ENCODE measurements around the gene WNT9A.
"Not testable (repeated sequence)": the region's sequence is repeated elsewhere in the genome, so short reads cannot be mapped to it uniquely, and the experiment has no call there.

Gene WNT9A

DNA sequence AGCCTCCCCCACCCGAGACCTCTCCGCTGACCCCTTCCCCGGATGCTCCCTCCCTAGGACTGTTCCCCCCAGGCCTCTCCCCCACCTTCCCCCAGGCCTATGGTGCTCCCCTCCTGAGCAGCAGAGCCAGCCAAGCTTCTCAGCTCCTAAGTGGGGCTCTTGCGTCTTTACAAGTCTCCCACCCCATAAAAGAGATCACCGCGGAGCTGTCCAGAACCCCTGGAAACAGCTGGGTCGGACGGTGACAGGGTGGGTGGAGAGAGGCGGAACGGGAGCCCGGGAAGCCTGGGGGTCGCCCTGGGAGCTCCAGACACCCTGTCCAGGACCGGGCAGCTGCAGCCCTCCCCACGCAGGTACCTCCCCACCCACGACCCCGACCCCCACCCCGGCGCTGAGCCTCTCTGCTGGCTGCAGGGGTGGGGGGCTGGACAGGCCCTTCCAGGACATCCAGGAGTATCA is 61.2 kb downstream of the WNT9A start:
- DNase-seq (ENCODE audit: low spot score) = peak; percentile 10

DNA sequence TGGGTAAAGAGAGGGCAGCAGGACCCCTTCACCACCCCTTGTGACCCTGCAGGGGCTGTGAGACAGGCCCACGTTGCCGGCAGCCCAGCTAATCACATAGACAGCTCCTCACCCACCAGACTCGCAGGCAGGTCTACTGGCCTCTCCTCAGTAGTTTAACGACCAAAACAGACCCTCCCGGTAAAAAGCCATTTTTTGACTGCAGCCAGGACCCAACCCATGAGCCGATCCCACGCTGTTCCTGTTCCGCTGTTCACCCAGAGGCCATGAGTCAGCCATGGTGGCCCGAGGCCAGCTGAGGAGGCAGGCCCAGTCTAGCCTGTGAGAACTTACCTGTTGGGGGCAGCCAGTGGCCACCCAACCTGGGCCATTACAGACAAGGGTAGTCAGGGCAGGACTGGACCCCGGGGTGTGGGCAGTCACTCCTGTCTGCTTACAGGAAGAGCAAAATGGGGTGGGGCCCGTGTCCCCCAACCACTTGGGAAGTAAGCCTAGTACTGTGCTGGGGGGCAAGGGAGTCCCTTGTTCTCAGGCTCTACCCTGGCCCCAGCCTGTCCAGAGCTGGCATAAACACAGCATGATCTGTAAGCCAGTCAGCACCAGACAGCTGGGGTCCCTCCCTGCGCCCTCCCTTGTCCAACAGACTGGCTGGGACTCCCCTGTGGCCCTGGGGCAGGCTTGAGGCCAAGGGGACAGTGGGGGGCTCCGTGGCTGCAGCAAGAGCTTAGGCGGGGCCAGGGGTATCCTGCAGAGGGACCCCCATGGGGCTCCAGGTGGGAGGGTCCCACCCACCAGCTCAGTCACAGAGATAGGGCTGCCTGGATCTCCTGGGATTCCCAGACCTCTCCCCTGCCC is 61.9 kb downstream of the WNT9A start:
- DNase-seq (ENCODE audit: low spot score) = peak; percentile 82

DNA sequence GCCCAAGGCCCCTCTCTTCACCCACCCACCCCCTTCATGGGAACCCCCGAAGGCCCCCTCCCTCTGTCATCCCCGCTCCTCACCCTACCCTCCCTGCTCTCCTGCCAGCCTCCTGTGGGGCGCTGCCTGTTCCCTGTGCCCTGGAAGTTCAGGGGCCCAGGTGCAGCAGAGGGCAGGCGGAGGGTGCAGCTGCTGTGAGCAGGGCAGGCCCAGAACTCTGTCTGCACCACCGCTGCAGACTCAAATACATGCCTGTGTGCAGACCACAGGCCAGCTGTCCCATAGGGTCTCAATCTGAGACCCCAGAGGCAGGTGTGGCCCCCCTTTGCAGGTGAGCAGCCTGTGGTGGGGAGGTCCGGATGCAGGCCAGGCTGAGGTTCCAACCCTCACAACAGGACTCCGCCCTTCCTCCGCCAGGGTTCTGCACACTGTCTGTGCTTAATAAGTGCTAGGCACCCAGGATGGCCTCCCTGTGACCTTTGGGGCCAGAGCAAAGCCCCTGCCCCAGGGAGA is 62.5 kb downstream of the WNT9A start:
- DNase-seq (ENCODE audit: low spot score) = peak; percentile 9

DNA sequence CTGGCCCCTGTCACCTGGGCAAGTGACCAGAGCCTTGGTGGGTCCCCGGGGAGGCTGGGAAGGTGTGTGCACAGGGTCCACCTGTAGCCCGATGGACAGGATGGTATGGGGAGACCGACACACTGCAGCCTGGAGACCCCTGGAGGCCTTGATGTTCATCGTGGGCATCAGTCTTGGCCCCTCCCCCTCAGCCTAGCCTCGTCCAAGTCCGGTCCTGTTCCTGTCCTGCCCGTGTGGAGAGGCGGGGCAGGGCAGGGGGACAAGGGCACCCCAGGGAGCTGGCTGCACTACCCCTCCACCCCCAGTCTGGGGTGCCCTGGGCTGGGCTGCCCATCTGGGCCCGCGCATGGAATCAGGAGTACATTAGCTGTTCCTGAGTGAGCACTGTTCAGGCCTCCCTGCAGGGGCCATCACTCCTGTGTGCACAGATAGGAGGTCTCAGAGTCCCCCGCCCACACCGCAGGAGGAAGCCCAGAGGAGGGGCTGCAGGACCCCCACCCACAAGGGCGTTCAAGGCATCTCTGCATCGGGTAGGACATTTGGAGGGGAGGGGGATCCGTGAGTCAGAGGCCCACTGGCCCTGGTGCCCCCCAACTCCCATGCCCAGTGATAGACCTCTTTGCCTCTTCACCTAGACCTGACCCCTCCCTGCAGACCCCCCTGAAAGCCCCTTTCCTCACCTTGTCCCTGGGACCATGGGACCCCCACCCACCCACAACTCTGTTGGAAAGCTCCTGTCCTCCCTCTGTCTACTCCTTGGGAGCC is 63.2 kb downstream of the WNT9A start:
- peak; percentile 11 for DNase-seq (ENCODE audit: low spot score)

DNA sequence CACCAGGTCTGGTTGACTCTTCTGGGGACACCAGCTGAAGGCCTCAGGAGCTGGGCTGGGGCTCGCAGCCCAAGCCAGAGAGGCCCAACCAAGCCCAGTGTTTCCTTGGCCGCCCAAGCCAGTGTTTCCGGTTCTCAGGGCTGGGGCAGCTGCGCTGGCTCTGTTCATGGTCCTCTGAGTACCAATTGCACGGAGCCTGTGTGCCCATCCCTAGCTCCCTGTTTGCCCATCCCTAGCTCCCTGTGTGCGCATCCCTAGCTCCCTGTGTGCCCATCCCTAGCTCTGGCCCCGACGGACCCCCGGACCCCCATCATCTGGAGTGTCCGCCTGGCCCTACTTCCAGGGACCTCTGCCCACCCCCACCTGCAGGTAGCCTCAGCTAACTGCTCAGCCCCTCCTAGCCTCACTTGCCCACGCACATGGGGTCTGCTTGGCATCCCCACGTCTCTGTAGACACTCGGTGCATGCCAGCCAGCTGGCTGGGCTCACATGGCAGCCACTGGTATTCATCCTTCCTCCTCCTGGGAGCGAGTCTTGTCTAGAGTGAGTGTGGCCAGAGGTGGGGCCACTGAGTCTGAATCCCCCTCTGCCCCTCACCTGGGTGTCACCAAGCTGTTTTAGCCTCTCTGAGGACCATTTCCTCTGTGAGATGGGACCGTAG is 64.0 kb downstream of the WNT9A start:
- no peak for DNase-seq (ENCODE audit: low spot score)

DNA sequence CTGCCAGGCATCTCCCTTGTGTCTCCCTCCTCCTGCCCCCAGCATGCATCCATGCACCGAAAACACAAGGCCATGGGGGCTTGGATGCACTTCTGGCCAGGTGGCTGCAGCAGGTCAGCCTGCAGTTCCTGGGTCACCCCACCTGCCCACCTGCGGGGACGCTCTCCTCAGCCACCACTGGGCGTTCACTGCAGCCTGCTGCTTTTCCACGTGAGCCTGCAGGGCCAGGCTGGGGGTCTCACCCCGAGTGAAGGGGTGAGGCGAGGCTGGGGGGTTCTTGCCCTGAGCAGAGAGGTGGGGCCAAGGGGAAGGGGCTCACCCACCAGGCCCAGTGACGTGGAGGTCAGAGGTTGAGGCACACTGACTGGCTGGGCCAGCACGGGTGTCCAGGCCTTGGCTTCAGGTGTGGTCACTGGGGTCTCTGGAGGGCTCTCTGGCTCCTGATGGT is 64.6 kb downstream of the WNT9A start:
- no peak for DNase-seq (ENCODE audit: low spot score)

DNA sequence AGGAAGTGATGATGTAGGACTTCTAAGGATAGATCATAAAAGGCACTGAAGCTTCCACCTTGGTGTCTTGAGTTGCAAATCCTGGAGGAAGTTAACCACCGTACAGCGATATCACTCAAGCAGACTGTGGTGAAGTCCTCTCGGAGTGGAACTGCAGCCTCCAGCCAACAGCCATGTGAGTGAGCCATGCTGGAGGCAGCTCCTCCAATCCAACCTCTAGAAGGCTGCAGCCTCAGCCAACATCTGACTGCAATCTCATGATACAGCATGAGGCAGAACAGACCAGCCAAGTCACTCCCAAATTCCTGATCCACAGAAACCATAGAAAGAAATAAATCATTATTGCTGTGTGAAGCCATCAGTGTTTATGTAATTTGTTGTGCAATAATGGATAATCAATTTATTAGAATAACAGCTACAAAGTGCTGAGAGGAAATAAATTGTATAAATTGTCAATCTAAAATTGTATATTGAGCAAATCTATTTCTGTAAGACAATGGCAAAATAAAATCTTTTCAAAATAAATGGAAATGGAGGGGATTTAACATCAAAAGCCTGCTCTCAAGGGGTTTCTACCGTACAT is 67.3 kb downstream of the WNT9A start:
- DNase-seq (ENCODE audit: low spot score) = no peak

DNA sequence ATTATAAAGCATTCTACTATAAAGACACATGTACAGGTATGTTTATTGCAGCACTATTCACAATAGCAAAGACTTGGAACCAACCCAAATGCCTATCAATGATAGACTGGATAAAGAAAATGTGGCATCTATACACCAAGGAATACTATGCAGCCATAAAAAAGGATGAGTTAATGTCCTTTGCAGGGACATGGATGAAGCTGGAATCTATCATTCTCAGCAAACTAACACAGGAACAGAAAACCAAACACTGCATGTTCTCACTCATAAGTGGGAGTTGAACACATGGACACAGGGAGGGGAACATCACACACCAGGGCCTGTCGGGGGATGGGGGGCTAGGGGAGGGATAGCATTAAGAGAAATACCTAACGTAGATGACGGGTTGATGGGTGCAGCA is 69.9 kb downstream of the WNT9A start:
- DNase-seq (ENCODE audit: low spot score) = not testable (repeated sequence)

DNA sequence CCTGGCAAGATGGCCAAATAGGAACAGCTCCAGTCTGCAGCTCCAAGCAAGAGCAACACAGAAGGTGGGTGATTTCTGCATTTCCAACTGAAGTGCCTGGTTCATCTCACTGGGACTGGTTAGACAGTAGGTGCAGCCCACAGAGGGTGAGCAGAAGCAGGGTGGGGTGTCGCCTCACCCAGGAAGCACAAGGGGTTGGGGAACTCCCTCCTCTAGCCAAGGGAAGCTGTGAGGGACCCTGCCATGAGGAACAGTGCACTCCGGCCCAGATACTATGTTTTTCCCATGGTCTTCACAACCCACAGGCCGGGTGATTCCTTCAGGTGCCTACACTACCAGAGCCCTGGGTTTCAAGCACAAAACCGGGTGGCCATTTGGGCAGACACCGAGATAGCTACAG is 75.8 kb downstream of the WNT9A start:
- DNase-seq (ENCODE audit: low spot score) = not testable (repeated sequence)

DNA sequence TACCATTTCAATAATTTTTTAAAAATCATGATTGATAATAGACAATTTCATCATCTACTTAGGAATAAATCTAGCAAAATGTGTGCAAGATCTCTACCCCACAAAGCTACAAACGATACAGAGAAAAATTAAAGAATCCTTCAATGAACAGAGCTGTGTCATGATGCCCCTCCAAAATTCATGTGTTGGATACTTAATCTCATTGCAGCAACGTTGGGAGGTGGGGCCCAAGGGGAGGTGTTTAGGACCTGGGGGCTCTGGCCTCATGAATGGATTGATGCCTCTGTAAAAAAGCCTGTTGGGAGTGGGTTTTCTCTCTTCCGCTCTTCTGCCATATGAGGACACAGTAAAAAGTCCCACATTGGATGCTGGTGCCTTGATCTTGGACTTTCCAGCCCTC is 77.4 kb downstream of the WNT9A start:
- no peak for DNase-seq (ENCODE audit: low spot score)

DNA sequence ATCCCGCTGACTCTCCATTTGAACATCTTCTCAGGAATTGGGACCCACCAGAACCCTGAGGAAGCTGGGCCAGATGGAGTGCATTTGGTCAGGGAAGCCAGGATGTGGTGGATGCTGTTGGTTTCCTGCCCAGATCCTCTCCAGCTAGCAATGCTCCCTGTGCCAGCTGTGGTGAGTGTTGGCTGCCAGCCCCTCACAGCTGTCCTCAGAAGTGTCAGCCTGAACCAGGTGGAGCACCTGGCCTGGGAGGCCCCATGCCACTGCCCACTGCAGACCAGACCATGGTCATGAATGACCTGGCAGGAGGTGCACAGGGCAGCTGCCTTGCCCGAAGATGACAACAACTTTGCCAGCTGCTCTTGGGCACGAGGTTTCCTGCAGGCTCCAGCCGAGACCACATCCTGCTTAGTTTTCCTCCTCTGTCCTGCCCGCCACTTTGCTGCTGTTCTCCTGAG is 77.9 kb downstream of the WNT9A start:
- DNase-seq (ENCODE audit: low spot score) = peak; percentile 65

DNA sequence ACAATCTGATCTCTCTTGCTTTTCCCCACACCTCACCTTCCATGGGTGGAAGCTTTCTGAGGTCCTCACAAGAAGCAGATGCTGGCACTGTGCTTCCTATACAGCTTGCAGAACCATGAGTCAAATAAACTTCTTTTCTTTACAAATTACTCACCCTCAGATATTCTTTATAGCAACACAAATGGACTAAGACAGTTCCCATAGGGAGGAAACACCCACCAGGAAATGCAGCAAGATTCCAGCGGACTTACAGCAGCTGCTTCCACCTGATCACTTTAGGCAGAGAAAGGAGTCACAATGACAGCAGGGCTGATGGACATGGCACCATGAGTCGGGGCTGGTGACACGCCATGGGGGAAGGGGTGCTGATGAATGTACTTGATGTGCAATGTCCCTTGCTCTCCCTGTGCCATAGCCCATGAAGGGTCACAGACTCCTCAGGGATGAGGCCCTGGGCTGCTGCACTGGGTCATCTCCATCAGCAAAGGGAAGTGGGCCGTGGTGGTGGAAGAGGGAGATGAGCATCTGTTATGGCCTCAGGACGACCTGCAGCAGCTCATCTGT is 78.4 kb downstream of the WNT9A start:
- no peak for DNase-seq (ENCODE audit: low spot score)

Measured in GM03348 (cell line).